ENCODE data around the gene DNAJC4.

DNA sequence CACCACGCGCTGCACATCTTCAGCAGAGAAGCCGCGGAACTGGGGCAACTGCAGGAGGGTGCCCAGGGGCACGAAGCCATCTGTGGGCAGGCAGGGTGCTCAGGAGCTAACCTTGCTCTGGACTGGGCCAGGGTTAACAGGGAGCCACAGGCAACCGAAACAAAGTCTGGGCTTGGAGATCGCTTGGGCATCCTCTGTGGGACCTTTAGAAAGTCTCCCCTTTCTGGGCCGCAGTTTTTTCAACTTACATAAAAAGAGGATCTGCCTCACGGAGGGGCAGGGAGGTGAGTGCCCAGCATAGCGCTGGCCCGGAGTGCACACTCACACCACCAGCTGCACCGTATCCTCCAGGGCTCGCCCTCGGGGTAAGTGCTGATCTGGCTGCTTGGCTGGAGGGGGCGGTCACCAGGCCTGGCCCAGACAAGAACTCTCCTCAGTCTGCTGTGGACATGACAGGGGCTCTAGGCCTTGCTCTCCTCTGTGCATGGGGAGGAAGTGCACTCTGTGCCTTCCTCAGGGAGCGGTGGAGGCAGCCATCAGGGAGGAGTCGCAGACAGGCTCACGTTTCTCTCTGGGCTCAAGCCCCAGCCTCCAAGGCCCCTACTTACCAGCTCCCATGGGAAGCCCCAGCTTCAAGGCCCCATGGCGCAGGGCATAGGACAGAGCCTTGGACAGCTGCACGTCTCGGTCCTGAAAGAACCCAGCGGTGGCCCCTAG is 5.3 kb upstream of the DNAJC4 start:
- TF ChIP-seq POLR2A (IDR thresholded peaks at IDR 0.05; ENCODE audit: low read length) (0 out of 2 replicates have a peak, but pooled peaks have one; percentile 6), NFE2L2 (conservative IDR thresholded peaks at IDR 0.05; ENCODE audit: low read length) (no peak), RFX5 (IDR thresholded peaks at IDR 0.05) (no peak), KDM1A (IDR thresholded peaks at IDR 0.05; ENCODE audit: low read depth) (no peak), CHD2 (IDR thresholded peaks at IDR 0.05; ENCODE audit: low read length, partially characterized antibody) (no peak), CEBPB (IDR thresholded peaks at IDR 0.05) (no peak), ZFP36 (IDR thresholded peaks at IDR 0.05; ENCODE audit: borderline replicate concordance, partially characterized antibody) (no peak), RCOR1 (IDR thresholded peaks at IDR 0.05; ENCODE audit: low read depth, low read length) (no peak)
- TF ChIP-seq, protein P1, sequence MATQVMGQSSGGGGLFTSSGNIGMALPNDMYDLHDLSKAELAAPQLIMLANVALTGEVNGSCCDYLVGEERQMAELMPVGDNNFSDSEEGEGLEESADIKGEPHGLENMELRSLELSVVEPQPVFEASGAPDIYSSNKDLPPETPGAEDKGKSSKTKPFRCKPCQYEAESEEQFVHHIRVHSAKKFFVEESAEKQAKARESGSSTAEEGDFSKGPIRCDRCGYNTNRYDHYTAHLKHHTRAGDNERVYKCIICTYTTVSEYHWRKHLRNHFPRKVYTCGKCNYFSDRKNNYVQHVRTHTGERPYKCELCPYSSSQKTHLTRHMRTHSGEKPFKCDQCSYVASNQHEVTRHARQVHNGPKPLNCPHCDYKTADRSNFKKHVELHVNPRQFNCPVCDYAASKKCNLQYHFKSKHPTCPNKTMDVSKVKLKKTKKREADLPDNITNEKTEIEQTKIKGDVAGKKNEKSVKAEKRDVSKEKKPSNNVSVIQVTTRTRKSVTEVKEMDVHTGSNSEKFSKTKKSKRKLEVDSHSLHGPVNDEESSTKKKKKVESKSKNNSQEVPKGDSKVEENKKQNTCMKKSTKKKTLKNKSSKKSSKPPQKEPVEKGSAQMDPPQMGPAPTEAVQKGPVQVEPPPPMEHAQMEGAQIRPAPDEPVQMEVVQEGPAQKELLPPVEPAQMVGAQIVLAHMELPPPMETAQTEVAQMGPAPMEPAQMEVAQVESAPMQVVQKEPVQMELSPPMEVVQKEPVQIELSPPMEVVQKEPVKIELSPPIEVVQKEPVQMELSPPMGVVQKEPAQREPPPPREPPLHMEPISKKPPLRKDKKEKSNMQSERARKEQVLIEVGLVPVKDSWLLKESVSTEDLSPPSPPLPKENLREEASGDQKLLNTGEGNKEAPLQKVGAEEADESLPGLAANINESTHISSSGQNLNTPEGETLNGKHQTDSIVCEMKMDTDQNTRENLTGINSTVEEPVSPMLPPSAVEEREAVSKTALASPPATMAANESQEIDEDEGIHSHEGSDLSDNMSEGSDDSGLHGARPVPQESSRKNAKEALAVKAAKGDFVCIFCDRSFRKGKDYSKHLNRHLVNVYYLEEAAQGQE (IDR thresholded peaks at IDR 0.05) = no peak
- TF ChIP-seq, protein P2, sequence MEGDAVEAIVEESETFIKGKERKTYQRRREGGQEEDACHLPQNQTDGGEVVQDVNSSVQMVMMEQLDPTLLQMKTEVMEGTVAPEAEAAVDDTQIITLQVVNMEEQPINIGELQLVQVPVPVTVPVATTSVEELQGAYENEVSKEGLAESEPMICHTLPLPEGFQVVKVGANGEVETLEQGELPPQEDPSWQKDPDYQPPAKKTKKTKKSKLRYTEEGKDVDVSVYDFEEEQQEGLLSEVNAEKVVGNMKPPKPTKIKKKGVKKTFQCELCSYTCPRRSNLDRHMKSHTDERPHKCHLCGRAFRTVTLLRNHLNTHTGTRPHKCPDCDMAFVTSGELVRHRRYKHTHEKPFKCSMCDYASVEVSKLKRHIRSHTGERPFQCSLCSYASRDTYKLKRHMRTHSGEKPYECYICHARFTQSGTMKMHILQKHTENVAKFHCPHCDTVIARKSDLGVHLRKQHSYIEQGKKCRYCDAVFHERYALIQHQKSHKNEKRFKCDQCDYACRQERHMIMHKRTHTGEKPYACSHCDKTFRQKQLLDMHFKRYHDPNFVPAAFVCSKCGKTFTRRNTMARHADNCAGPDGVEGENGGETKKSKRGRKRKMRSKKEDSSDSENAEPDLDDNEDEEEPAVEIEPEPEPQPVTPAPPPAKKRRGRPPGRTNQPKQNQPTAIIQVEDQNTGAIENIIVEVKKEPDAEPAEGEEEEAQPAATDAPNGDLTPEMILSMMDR (IDR thresholded peaks at IDR 0.05) = no peak

Measured in A549 (cell line).